HG03064 (cell line): ENCODE measurements around the gene ADH4.
"Not testable (repeated sequence)": the region's sequence is repeated elsewhere in the genome, so short reads cannot be mapped to it uniquely, and the experiment has no call there.

ENCODE experiments used
- ATAC-seq: cut with Tn5 transposase; IDR thresholded peaks from one replicate; pipeline ENCODE4 v1.9.1; 2021; ENCODE audit warnings: low read depth; ENCODE audit not compliant: unreplicated experiment

ADH4 gene

DNA sequence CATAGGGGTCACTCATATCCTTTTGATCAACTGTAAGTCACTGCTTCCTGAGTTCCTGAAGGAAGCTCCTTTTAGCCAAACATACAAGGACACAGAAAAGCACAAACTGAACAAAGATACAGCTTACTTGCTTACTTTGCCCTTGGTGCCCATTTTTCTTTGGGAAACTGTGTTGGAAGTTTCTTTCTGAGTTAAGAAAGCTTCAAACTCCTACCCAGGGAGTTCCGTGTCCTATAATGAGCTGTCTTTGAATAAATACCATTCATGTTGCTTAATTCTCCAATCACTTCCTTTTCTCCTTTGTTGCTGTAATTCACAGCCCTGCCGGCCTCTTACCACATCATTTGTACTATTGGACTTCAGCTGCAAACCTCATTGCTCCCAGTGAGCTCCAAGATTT lies at the start of gene ADH4:
TSS of gene ADH4 (minus strand) at position 228 of the 400 bp plus-strand sequence. CDS start at position 153, 75 bp downstream.
- no peak for ATAC-seq

DNA sequence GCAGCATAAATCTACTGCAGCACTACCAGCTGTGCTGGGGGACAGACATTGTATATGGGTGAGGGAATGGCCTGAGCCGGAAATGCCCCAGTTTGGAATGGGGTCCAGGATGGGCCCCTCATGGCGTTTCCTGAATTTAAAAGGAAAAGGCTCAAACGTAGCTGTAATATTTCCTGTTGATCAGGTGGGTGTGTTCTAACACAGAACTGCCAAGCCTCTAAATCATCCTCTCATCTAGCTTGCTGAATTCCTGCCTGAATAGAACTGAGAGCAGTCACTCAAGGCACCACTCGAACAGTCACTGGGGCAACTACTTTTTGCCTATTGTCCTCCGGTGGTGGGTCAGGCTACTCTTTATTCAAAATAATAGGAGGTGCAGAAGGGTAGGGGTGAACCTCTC lies 46.2 kb upstream of the ADH4 start:
- no peak for ATAC-seq

DNA sequence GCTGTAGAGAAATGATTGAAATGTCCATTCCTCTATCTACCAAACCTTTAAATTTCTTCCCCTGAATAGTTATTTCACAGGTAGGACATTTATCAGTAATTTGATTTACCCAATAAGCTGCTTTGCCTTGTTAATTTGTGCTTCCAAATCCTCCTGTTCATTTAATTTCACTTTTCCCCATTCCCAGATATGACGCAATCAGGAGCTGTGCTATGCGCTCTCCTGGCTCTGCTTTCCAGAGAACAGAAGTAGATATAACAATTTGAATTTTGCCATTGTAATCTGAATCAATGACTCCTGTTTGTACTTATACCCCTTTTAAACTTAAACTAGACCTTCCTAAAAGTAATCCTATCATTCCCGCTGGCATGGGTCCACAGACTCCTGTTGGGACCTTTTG lies 45.8 kb upstream of the ADH4 start:
- not testable (repeated sequence) for ATAC-seq

DNA sequence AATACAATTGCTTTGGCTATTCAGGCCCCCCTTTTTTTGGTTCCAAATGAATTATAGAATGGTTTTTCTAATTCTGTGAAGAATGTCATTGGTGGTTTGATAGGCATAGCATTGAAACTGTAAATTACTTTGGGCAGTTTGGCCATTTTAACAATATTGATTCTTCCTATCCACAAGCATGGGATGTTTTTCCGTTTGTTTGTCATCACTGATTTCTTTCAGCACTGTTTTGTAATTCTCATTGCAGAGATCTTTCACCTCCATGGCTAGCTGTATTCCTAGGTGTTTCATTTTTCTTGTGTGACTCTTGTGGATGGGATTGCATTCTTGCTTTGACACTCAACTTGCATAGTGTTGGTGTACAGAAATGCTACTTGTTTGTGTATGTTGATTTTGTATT lies 41.9 kb upstream of the ADH4 start:
- ATAC-seq = no peak

DNA sequence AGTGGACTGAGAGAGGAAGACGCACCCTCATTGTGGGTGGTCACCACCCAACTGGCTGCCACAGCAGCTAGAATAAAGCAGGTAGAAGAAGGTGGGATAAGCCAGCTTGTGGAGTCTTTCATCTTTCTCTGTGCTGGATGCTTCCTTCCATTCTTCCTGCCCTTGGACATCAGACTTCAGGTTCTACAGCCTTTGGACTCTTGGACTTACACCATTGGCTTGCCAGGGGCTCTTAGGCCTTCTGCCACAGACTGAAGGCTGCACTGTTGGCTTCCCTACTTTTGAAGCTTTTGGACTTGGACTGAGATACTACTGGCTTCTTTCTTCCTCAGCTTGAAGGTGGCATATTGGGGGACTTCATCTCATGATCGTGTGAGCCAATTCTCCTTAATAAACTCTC lies 41.5 kb upstream of the ADH4 start:
- ATAC-seq = no peak

DNA sequence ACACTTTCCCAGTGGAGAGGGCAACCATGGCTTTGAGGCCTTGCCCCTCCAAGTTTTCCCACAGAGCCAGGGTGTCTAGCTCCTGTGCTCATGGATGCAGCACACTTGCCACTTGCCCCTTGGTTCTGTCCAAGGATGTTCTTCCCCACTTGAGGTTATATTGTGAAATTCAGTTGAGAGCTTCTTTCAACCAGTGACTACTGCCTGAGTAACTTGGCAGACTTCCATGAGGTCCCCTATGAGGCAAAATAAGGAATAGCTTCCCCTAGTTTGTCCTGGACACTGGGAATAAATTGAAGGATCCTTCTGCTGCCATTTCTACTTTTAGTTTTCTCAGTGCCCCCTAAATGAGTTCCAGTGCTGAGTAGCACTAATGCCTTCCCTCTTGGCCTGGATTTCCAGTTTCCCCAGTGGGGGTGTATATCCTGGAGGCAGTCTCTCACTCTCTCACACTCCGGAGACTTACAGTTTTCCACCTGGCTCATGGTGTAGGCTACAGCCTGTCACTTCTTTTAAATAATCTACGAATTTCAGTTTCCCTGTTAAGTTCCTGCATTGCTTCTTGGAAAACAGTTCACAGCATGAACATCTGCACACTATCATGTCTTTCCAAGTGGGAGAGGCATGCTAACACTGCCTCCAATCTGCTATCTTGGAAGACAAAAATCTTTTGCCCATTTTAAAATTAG lies 36.4 kb upstream of the ADH4 start:
- no peak for ATAC-seq

DNA sequence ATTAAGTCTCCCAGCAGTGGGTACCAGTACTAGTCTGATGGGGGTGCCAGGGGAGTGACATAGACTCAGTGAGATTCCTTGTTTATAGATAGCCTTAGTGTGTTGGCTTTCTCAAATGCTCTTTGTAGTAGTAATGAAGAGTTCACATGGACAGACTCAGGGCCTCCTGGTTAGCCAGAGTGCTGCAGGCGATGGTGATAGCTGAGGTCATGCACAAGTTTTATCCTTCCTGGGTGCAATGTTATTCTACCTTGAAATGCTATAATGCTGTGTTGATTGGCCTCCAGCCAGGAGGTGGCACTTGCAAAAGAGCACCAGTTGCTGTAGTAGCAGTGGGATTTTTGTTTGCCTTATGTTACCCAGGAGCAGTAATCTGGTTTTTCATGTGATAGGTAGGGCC lies 35.5 kb upstream of the ADH4 start:
- ATAC-seq = no peak

DNA sequence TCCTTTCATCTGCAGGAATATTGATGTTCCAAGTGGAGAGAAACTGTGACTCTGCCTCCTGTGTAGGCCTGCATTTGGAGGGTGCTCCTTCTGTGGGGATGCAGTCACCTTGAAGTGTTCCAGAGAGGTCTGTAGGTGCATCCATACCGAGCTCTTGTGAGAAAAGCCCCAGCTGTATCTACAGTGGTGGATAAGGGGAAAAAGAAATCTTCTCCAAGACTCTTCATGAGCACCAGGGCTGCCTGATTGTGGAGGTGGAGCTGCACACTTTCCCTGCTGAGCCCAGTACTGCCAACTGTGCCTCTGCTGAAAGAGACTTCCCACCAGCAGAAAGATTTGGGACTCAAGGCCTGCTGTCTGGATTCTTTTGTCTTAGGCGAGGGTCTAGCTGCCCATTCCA lies 35.1 kb upstream of the ADH4 start:
- no peak for ATAC-seq

DNA sequence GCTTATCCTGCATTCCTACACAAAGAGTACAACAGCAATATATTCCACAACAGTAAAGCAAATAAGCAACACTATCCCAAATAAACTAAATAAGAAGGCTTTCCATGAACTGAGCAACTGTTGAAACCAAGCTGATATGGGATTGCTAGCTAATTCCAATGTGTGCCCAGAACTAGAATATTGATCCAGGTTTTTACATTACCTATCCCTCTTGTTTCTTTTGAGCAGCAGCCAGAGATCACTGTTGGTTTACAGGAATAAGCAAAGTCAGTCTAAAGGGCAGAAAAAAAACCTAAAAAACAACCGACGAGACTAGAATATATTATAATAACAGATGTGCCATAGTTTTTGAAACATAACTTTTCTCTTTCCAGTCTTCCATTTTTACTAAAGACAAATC lies 22.4 kb upstream of the ADH4 start:
- ATAC-seq = no peak

DNA sequence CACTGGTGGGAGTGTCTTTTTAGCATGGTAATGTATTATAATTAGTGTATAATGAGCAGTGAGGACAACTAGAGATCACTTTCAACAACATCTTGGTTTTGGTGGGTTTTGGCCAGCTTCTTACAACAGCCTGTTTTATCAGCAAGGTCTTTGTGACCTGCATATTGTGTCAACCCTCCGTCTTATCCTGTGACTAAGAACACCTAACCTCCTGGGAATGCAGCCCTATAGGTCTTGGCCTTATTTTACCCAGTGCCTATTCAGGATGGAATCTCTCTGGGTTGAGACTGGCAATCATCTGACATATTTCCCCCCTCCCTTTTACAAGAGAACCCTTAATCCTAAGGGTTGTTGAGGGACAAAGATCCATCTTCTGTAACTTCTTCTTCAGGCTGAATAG lies 21.9 kb upstream of the ADH4 start:
- no peak for ATAC-seq

DNA sequence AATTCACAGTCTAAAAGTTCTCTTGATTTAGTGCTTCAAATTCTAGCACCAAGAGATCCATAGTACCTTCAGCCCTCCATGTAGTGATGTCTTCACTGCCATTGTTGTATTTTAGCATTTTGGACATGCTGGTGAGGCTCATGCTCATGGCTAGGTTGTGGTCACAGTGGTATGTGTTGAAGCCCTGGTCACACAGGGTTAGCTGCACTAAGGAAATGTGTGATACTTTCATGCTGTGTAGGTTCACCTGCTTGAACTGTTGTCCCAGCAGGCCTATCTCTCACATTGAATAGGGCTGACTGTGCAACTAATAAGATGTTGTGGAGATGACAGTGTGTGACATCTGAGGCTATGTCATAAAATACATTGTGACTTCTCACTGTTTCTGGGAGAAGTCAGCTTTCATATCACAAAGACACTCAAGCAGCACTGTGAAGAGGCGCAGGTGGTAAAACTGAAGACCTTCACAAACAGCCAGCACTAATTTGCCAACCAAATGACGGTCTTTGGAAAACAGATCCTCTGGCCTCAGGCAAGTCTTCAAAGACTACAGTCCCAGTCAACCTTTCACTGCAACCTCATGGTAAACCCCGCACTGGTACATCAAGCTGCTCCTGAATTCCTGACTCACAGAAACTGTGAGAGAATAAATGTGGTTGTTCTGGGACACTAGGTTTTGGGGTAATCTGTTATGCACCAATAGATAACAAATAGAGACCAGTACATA lies 17.4 kb upstream of the ADH4 start:
- no peak for ATAC-seq

DNA sequence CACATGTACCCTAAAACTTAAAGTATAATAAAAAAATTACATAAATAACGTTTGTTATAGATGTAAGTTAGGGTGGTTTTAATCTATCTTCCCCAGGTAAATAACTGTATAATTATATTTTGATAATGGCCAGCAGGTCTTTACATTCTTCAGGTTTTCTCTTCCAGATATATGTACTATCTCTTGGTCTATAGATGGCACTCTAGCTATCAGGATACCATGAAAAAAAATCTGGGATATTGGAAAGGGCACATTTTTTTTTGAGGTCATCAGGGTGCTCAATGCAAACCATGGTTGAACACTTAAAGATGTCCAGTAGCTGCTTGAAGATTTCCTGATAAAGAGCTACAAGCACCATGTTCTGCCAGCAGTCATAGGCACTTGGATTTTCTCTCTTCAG lies 15.6 kb upstream of the ADH4 start:
- no peak for ATAC-seq

DNA sequence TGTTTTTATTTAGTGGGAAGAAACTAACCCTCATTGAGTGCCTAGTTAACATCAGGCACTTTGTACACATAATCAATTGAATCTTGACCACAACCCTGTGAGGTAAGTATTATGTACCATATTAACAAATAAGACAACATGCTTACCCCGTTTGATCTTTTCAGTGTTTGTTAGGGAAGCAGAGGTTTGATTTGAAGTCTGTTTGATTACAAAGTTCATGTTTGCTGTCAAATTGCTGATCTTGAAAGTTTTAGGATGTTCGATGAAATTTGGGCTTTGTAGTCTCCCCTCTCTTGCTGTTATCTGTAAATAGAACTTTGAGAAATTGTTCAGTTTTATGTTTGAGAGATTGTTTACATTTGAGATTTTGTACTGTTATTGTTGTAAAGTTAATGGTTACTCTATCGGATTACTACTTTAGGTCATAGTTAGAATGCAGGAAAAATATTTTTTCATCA lies 13.4 kb upstream of the ADH4 start:
- no peak for ATAC-seq

DNA sequence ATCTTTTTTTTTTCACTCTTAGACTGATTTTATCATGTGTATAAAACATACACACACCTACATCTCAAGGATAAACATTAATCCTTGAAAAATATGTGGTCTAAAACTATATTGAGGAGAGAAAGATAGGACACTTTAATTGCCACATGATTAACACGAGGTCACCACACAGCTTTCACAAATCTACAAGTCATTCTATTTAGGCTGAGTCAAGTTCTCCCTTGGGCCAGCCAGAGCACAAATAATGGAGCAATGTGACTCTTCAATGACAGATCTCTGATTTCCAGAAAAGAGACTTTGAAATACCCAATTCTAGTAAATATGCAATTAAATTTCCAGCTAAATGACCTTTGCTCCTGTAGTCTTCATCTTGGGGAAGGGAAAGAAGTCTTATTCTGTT lies 12.9 kb upstream of the ADH4 start:
- ATAC-seq = no peak

DNA sequence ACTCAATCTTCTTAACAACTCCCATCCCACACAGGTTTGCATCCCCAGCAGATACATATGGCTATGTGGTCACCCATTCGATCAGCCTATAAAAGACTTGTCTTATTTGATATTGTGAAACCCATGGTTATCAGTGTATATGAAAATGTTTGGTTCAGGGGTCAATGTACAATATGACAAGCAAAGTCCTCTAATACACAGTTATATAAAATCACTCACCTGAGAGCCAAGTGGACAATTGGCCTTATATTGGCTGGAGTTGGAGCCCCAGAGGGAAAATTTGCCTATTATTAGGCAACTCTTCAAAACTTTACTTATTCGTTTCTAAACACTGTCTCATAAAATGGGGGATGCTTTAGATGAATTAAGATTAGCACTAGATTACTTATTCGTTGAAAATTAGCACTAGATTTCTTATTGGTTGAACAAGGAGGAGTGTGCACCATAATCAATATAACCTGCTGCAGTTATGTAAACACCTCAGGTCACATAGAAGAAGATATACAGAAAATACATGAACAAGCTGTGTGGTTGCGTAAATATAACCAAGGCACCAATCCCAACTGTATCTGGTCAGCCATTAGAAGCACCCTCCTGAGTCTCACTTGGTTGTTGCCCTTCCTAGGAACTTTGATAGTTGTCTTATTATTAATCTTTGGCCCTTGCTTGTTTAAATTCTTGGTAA lies 10.7 kb upstream of the ADH4 start:
- no peak for ATAC-seq

DNA sequence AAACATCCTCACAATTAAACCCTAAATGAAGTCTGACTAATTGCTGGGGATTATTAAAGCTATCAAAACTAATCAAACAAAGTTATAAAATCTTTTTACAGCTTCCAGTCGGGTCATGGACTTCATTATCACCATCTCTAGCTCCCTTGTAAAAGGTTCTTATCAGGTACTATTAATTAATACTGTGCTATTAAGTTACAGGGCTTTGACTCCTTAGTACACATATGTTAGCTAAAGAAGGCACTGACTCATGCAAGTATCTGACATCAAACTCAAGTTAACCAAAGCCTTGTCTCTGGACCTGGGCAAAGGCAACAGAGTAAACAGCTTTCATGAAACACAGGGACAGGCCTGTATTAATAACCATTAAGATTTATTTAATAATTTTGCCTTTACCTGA lies 7.9 kb upstream of the ADH4 start:
- ATAC-seq = no peak

DNA sequence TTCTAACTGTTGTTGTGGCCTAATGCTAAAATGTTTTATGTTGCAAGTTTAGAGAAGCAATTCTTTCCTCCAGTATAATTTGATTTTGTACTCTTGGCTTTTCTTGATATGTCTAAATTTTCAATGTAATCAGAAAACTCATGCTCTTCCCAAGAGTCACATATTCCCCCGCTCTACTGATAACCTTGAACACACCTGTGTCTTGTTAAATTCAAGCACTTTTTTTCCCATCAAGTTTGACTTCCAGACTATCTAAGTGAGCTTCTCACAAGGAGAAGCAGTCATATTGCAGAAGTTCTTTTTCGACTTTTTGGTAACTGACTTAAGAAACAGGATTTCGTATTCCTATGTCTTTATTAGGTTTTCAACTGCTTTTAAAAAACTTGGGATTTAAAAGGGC lies 7.4 kb upstream of the ADH4 start:
- no peak for ATAC-seq

DNA sequence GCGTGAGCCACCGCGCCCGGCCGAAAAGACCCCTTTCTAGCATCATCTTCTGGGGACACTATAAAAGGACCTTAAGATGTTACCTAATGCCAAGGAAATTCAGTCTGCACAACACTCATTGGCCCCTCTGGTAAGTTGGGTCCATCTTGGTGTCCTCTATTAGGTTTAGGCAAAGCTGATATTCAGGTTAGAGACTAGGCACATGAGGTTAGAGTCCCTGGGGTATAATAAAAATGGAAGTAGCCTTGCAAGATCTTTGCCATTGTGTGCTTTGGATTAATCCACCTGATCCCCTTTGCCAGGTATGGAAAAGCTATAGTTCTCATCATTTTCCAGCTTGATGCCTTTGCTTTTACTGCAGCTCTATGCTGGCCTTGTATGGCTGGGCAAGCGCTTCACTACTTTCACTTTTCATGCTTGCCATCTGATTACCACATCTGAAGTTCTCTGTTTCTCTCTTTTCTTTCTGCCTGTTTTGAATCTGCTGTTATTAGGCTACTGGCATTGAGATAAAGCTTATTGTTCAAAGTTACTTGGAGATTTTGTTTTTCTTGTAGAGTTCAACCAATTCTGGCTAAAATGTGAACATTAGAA lies 5.4 kb upstream of the ADH4 start:
- no peak for ATAC-seq

DNA sequence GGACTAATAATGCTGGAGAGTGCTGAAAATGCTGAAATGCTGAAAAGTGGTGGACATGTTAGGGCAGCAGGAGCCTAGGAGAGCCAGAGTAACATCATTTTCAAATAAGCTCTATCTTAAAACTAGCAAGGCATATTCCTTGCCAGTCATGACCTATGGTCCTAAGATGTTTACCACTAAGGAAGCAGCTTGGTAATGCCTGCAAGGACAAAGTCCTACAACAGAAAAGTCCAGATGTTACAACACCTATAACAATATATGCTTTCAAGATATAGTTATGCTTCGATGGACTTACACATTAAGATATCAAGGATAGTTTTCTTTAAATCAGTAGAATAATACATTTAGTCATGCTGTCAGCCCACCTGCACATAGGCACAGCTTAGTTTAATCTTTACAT lies 4.5 kb upstream of the ADH4 start:
- no peak for ATAC-seq

DNA sequence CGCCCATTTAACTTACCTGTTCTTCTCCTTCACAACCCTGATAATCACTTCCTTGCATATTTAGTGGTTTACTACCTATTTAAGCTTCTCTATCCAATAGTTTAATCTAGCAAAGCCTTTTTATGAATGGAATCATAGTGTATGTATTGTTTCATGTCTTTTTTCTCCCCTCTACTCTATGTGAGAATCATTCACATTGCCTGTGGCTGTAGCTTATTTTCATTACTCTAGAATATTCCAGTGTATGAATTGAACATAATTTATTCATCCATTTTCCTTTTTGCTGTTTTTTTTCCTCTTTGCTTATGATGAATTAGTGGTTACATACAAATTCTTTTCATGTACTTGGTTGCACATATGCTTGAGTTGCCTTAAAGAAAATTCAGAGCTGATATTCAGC lies 490 bp upstream of the ADH4 start:
- no peak for ATAC-seq

DNA sequence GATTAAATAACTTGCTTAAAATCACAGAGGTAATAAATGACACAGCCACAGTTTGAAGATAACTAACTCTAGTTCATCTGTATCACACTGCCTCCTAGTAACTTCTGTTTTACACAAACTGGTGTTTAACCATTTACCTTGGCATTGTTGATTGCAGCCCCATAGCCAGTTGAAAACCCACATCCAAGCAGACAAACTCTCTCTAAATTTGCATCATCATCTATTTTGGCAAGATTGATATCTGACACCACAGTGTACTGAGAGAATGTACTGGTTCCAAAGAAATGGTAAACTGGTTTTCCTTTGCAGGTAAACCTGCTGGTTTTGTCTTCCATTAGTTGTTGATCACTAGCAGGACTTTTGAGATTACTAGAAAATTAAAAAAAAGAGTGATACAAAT lies 7.8 kb downstream of the ADH4 start:
- ATAC-seq = no peak
